Measurements from ENCODE around the gene TRAF3IP1. TPM values are rescaled to one million over a fixed set of nuclear protein-coding genes. Genes with fewer than 3 reads are reported as not detected.

The TRAF3IP1 gene
- polyA plus RNA-seq, 1 donor from 2014 or later: 12.5 TPM

GRCh38 chr2:238387332-238387731 lies 67.0 kb downstream of the TRAF3IP1 start:
- H2AFZ ChIP-seq (ENCODE audit: low read depth, low read length): no peak overlapping the region
- H3K27ac ChIP-seq (ENCODE audit: low read length): no peak overlapping the region
- H3K4me3 ChIP-seq (ENCODE audit: low read length): no peak overlapping the region
- no peak for TF ChIP-seq POLR2AphosphoS5 (IDR thresholded peaks at IDR 0.05)
- TF ChIP-seq REST (IDR thresholded peaks at IDR 0.05; ENCODE audit: borderline replicate concordance): no peak
- no peak for TF ChIP-seq SMC3 (conservative IDR thresholded peaks at IDR 0.05; ENCODE audit: poor library complexity)
- TF ChIP-seq EZH2 (IDR thresholded peaks at IDR 0.05; ENCODE audit: borderline replicate concordance, insufficient read depth, low read length, poor library complexity, severe bottlenecking): no peak
- TF ChIP-seq, protein P1, sequence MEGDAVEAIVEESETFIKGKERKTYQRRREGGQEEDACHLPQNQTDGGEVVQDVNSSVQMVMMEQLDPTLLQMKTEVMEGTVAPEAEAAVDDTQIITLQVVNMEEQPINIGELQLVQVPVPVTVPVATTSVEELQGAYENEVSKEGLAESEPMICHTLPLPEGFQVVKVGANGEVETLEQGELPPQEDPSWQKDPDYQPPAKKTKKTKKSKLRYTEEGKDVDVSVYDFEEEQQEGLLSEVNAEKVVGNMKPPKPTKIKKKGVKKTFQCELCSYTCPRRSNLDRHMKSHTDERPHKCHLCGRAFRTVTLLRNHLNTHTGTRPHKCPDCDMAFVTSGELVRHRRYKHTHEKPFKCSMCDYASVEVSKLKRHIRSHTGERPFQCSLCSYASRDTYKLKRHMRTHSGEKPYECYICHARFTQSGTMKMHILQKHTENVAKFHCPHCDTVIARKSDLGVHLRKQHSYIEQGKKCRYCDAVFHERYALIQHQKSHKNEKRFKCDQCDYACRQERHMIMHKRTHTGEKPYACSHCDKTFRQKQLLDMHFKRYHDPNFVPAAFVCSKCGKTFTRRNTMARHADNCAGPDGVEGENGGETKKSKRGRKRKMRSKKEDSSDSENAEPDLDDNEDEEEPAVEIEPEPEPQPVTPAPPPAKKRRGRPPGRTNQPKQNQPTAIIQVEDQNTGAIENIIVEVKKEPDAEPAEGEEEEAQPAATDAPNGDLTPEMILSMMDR (IDR thresholded peaks at IDR 0.05; ENCODE audit: poor library complexity, severe bottlenecking): no peak
- no peak for TF ChIP-seq EP300 (conservative IDR thresholded peaks at IDR 0.05; ENCODE audit: poor library complexity, severe bottlenecking)
- TF ChIP-seq RAD21 (conservative IDR thresholded peaks at IDR 0.05): no peak
- TF ChIP-seq MXI1 (conservative IDR thresholded peaks at IDR 0.05; ENCODE audit: poor library complexity, severe bottlenecking): no peak
- TF ChIP-seq TAF1 (IDR thresholded peaks at IDR 0.05; ENCODE audit: low read depth): no peak
- no peaks in the 10 kb centered on the region for H4K20me1 ChIP-seq (ENCODE audit: insufficient read depth)
- no peaks in the 10 kb centered on the region for H3K9me3 ChIP-seq (ENCODE audit: low read length)
- no peaks in the 10 kb centered on the region for H3K79me2 ChIP-seq (replicated peaks; ENCODE audit: insufficient read depth, low read length)
- no peak overlapping the region for H3K9ac ChIP-seq (ENCODE audit: low read length)
- no peaks in the 10 kb centered on the region for H3F3A ChIP-seq (ENCODE audit: insufficient read depth, low read length, poor library complexity, severe bottlenecking)
- H3K27me3 ChIP-seq (ENCODE audit: insufficient read depth, low read depth, low read length): no peaks in the 10 kb centered on the region
- H3K36me3 ChIP-seq (ENCODE audit: insufficient read depth, low read length): no peaks in the 10 kb centered on the region
- no peak overlapping the region for H3K4me2 ChIP-seq (ENCODE audit: low read length)
- no peaks in the 10 kb centered on the region for H3K9me2 ChIP-seq (ENCODE audit: insufficient read depth, low read length)

DNA sequence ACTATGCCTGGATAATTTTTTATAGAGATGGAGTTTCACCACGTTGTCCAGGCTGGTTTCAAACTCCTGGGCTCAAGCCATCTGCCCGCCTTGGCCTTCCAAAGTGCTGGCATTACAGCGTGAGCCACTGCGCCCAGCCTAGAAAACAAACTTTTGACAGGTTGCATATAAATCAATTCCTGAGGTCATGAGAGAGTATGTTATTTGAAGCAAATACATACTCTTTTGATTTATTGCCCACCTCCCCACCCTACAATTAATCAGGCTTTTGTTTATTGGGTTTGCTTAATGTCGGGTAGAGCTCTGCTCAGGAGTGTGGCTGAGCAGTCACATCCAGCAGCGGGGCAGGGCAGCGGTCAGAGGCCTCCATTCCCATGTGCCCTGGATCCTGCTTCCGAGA lies 68.5 kb downstream of the TRAF3IP1 start:
- no peak overlapping the region for H2AFZ ChIP-seq (ENCODE audit: low read depth, low read length)
- H3K9me3 ChIP-seq (ENCODE audit: low read length): no peaks in the 10 kb centered on the region
- TF ChIP-seq RAD21 (conservative IDR thresholded peaks at IDR 0.05) (no peak), SMC3 (conservative IDR thresholded peaks at IDR 0.05; ENCODE audit: poor library complexity) (no peak), TAF1 (IDR thresholded peaks at IDR 0.05; ENCODE audit: low read depth) (no peak), EZH2 (IDR thresholded peaks at IDR 0.05; ENCODE audit: borderline replicate concordance, insufficient read depth, low read length, poor library complexity, severe bottlenecking) (no peak)
- TF ChIP-seq, protein P1 (IDR thresholded peaks at IDR 0.05; ENCODE audit: poor library complexity, severe bottlenecking): no peak
- H3K9ac ChIP-seq (ENCODE audit: low read length): no peak overlapping the region
- no peaks in the 10 kb centered on the region for H3K79me2 ChIP-seq (replicated peaks; ENCODE audit: insufficient read depth, low read length)
- no peaks in the 10 kb centered on the region for H3K27me3 ChIP-seq (ENCODE audit: insufficient read depth, low read depth, low read length)
- H3K4me3 ChIP-seq (ENCODE audit: low read length): no peak overlapping the region
- H3K9me2 ChIP-seq (ENCODE audit: insufficient read depth, low read length): no peaks in the 10 kb centered on the region
- H3K36me3 ChIP-seq (ENCODE audit: insufficient read depth, low read length): no peaks in the 10 kb centered on the region
- no peaks in the 10 kb centered on the region for H3F3A ChIP-seq (ENCODE audit: insufficient read depth, low read length, poor library complexity, severe bottlenecking)
- no peak overlapping the region for H3K27ac ChIP-seq (ENCODE audit: low read length)
- no peak overlapping the region for H3K4me2 ChIP-seq (ENCODE audit: low read length)
- H4K20me1 ChIP-seq (ENCODE audit: insufficient read depth): no peaks in the 10 kb centered on the region

Data from neural cell (in vitro differentiated cells).